Erythroblast (primary cell): Measurements from ENCODE around the gene RBCK1.

Source experiments
- GATA1 ChIP-seq: IDR thresholded peaks from 2 replicates; pipeline ENCODE4 v1.6.1; 2011; ENCODE audit warnings: low read depth, mild to moderate bottlenecking, control low read depth, low read length, moderate library complexity
- POLR2A ChIP-seq: IDR thresholded peaks from 2 replicates; pipeline ENCODE4 v1.6.1; 2011; ENCODE audit warnings: mild to moderate bottlenecking, low read length

GRCh38 chr20:478010-478948 lies 70.2 kb downstream of the RBCK1 start:
- TF ChIP-seq POLR2A (no peak), GATA1 (no peak)
